GM23338 (cell line): Measurements from ENCODE around the gene NDUFA11. TPM values are rescaled to one million over a fixed set of nuclear protein-coding genes. Genes with fewer than 3 reads are reported as not detected.

Experiments
- ATAC-seq: fragments of 200-7000 bp; cut with Tn5 transposase; 3 replicates; pipeline ENCODE4 v1.9.1; 2020
- DNase-seq: peaks from one replicate; pipeline ENCODE4 v3.0.0-alpha.2; 2015; ENCODE audit warnings: low spot score
- H2AFZ ChIP-seq: fragments of 200-600 bp; sonication (generic); 2 replicates; pipeline ENCODE4 v1.8.0; 2016; ENCODE audit warnings: antibody characterized with exemption, mild to moderate bottlenecking, moderate library complexity
- H3F3A ChIP-seq: fragments of 200-600 bp; sonication (generic); replicated peaks from 2 replicates; pipeline ENCODE4 v1.8.0; 2017; ENCODE audit warnings: antibody characterized with exemption, mixed run types, low read depth
- H3K27ac ChIP-seq: fragments of 200-600 bp; sonication (generic); 2 replicates; pipeline ENCODE4 v1.6.1; 2016; ENCODE audit warnings: low read depth
- H3K27me3 ChIP-seq: fragments of 200-600 bp; sonication (generic); 2 replicates; pipeline ENCODE4 v1.8.0; 2016; ENCODE audit warnings: mild to moderate bottlenecking, mixed run types, moderate library complexity; ENCODE audit not compliant: insufficient read depth
- H3K36me3 ChIP-seq: fragments of 200-600 bp; sonication (generic); 2 replicates; pipeline ENCODE4 v1.8.0; 2016; ENCODE audit warnings: mild to moderate bottlenecking; ENCODE audit not compliant: insufficient read depth
- H3K4me1 ChIP-seq: fragments of 200-600 bp; sonication (generic); 2 replicates; pipeline ENCODE4 v1.8.0; 2016; ENCODE audit warnings: mild to moderate bottlenecking, moderate library complexity; ENCODE audit not compliant: insufficient read depth
- H3K4me2 ChIP-seq: fragments of 200-600 bp; sonication (generic); 2 replicates; pipeline ENCODE4 v1.7.1; 2017; ENCODE audit warnings: mixed run types
- H3K4me3 ChIP-seq: fragments of 200-600 bp; sonication (generic); 2 replicates; pipeline ENCODE4 v1.6.1; 2016; ENCODE audit warnings: mixed run types
- H3K79me2 ChIP-seq: fragments of 200-600 bp; sonication (generic); replicated peaks from 2 replicates; pipeline ENCODE4 v1.8.0; 2017; ENCODE audit warnings: mild to moderate bottlenecking; ENCODE audit not compliant: insufficient read depth
- H3K9me2 ChIP-seq: fragments of 200-600 bp; sonication (generic); 2 replicates; pipeline ENCODE4 v1.8.0; 2017; ENCODE audit not compliant: insufficient read depth
- H4K20me1 ChIP-seq: fragments of 200-600 bp; sonication (generic); replicated peaks from 2 replicates; pipeline ENCODE4 v1.8.0; 2017; ENCODE audit warnings: mild to moderate bottlenecking; ENCODE audit not compliant: insufficient read depth
- H3K27ac Mint-ChIP-seq: 2 replicates; pipeline ENCODE4 v1.8.0; 2020; ENCODE audit warnings: inconsistent platforms, mild to moderate bottlenecking, moderate library complexity, mixed read lengths
- H3K27me3 Mint-ChIP-seq: 3 replicates; pipeline ENCODE4 v1.8.0; 2022; ENCODE audit warnings: low read depth, mild to moderate bottlenecking, moderate library complexity, mixed read lengths, inconsistent platforms; ENCODE audit not compliant: insufficient read depth, poor library complexity
- H3K36me3 Mint-ChIP-seq: 3 replicates; pipeline ENCODE4 v1.8.0; 2021; ENCODE audit warnings: low read depth, mild to moderate bottlenecking, inconsistent platforms, moderate library complexity, mixed read lengths
- H3K4me1 Mint-ChIP-seq: 3 replicates; pipeline ENCODE4 v1.8.0; 2020; ENCODE audit warnings: mild to moderate bottlenecking, inconsistent platforms, mixed read lengths
- H3K4me3 Mint-ChIP-seq: 3 replicates; pipeline ENCODE4 v1.8.0; 2021; ENCODE audit warnings: moderate library complexity, mild to moderate bottlenecking, inconsistent platforms, mixed read lengths
- H3K9me3 Mint-ChIP-seq: 3 replicates; pipeline ENCODE4 v1.8.0; 2020; ENCODE audit warnings: moderate library complexity, mild to moderate bottlenecking, inconsistent platforms, mixed read lengths
- CREB1 ChIP-seq: fragments of 250-450 bp; sonication (Bioruptor Pico); IDR thresholded peaks from 2 replicates; pipeline ENCODE4 v1.5.0; 2020; ENCODE audit warnings: low read depth, mild to moderate bottlenecking, moderate library complexity
- CTCF ChIP-seq, 2 experiments: fragments of 200-600 bp in 1 of 2; sonication (generic) in 1 of 2; conservative IDR thresholded peaks; 2 replicates each; pipeline versions ENCODE4 v1.5.1 to v1.6.1; 2016 to 2017; ENCODE audit warnings: antibody characterized with exemption in 2 of 2, low read depth in 2 of 2, mild to moderate bottlenecking in 2 of 2, moderate library complexity in 1 of 2
- ETS1 ChIP-seq: IDR thresholded peaks from 2 replicates; pipeline ENCODE4 v1.6.1; 2016; ENCODE audit warnings: antibody characterized with exemption
- EZH2 ChIP-seq: fragments of 200-600 bp; sonication (generic); IDR thresholded peaks from one replicate; pipeline ENCODE4 v1.8.0; 2017; ENCODE audit warnings: antibody characterized with exemption, mild to moderate bottlenecking, low read depth; ENCODE audit not compliant: unreplicated experiment
- JUNB ChIP-seq: IDR thresholded peaks from one replicate; pipeline ENCODE4 v1.6.1; 2016; ENCODE audit warnings: antibody characterized with exemption; ENCODE audit not compliant: unreplicated experiment
- NANOG ChIP-seq: IDR thresholded peaks from 2 replicates; pipeline ENCODE4 v1.6.1; 2016; ENCODE audit warnings: antibody characterized with exemption, borderline replicate concordance
- POLR2AphosphoS5 ChIP-seq: IDR thresholded peaks from 2 replicates; pipeline ENCODE4 v1.6.1; 2016; ENCODE audit warnings: antibody characterized with exemption, low read depth
- REST ChIP-seq: IDR thresholded peaks from one replicate; pipeline ENCODE4 v1.6.1; 2018; ENCODE audit warnings: antibody characterized with exemption; ENCODE audit not compliant: unreplicated experiment
- STAT1 ChIP-seq: IDR thresholded peaks from one replicate; pipeline ENCODE4 v1.6.1; 2016; ENCODE audit warnings: antibody characterized with exemption; ENCODE audit not compliant: unreplicated experiment
- ZNF114 ChIP-seq: fragments of 250-450 bp; sonication (Bioruptor Pico); IDR thresholded peaks from 2 replicates; pipeline ENCODE4 v1.5.0; 2020; ENCODE audit warnings: mild to moderate bottlenecking, moderate library complexity
- ZNF331 ChIP-seq: fragments of 250-450 bp; sonication (Bioruptor Pico); IDR thresholded peaks from 2 replicates; pipeline ENCODE4 v1.5.0; 2020; ENCODE audit warnings: low read depth, mild to moderate bottlenecking, moderate library complexity
- long read RNA-seq: library from polyadenylated mRNA; unstranded; transcript quantifications from one replicate; pipeline ENCODE4 v2.0.0, GENCODE V29; 2020; ENCODE audit not compliant: unreplicated experiment
- polyA plus RNA-seq: library from polyadenylated mRNA; unstranded; fragments of >200 nt; fragmentation: Nextera tagmentation; extraction: Ambion mirVana; gene quantifications from 2 replicates; pipeline ENCODE4 v1.2.1, GENCODE V29; 2016
- total RNA-seq: library from RNA; depleted of rRNA; stranded (reverse); fragments of >200 nt; shearing (Covaris generic); gene quantifications from 2 replicates; pipeline ENCODE4 v1.2.3, GENCODE V29; 2014; rRNA removed

The NDUFA11 gene
- total RNA-seq (171 and 187 TPM in 2 replicates), polyA plus RNA-seq (523 and 558 TPM in 2 replicates)
- long read RNA-seq, transcript NDUFA11-206 (5 exons, 657 nt) = minor isoform, 5 of 233 reads
- long read RNA-seq, transcript NDUFA11-201 (4 exons, 539 nt) = major isoform, 224 of 233 reads
- long read RNA-seq, partial matches to known transcripts = 0 of 233 reads
- long read RNA-seq, other reads (novel, unspliced or antisense) = 1 of 233 reads

- ATAC-seq (peak; percentile 56), DNase-seq (peak; percentile 97)
- H3K4me2 ChIP-seq = peak within 1 kb of the TSS; percentile 94
- H2AFZ ChIP-seq = peak within 1 kb of the TSS; percentile 79
- H3K9me2 ChIP-seq = no peaks in the 10 kb centered on the region
- Mint-ChIP-seq H3K27ac (peak within 1 kb of the TSS; percentile 99), H3K4me1 (0 out of 3 replicates have a peak, but pooled peaks cover 3% of the 10 kb centered on the region), H3K4me3 (peak within 1 kb of the TSS; percentile 99), H3K27me3 (peaks cover 16% of the 10 kb centered on the region), H3K9me3 (no peaks in the 10 kb centered on the region), H3K36me3 (peaks cover 19% of the 10 kb centered on the region)
- peaks cover 36% of the 10 kb centered on the region for H3K79me2 ChIP-seq
- peak within 1 kb of the TSS; percentile 91 for H3K4me3 ChIP-seq
- H3F3A ChIP-seq = no peaks in the 10 kb centered on the region
- no peaks in the 10 kb centered on the region for H3K36me3 ChIP-seq
- peaks cover 25% of the 10 kb centered on the region for H4K20me1 ChIP-seq
- TF ChIP-seq ETS1 (peak; percentile 62; the same call in 1 of the 2 replicates), POLR2AphosphoS5 (peak; percentile 97), JUNB (no peak)
- H3K4me1 ChIP-seq = no peaks in the 10 kb centered on the region
- H3K27me3 ChIP-seq = no peaks in the 10 kb centered on the region
- H3K27ac ChIP-seq = peak within 1 kb of the TSS; percentile 95
Observed at GRCh38 chr19:5903624-5904351, at the start of gene NDUFA11. Gene NDUFA11, minus strand, starts transcription at chr19:5903790. Its CDS starts 82 bp downstream, at chr19:5903708.

GRCh38 chr19:5953030-5953589, 49.5 kb upstream of the NDUFA11 start:
- DNase-seq (no peak), ATAC-seq (no peak)
- Mint-ChIP-seq H3K36me3 (peaks cover 21% of the 10 kb centered on the region), H3K9me3 (no peaks in the 10 kb centered on the region), H3K4me1 (peaks cover 95% of the 10 kb centered on the region), H3K27me3 (peaks cover 27% of the 10 kb centered on the region), H3K27ac (peak overlapping the region; percentile 42), H3K4me3 (peak overlapping the region; percentile 51)
- no peaks in the 10 kb centered on the region for H3K9me2 ChIP-seq
- peak overlapping the region; percentile 23; the same call in 1 of the 2 replicates for H3K4me3 ChIP-seq
- H3K36me3 ChIP-seq = peaks cover 6% of the 10 kb centered on the region
- peaks cover 97% of the 10 kb centered on the region for H3K79me2 ChIP-seq
- H3K27ac ChIP-seq = peak overlapping the region; percentile 86
- H4K20me1 ChIP-seq = peaks cover 61% of the 10 kb centered on the region
- peaks cover 9% of the 10 kb centered on the region; the same call in 1 of the 2 replicates for H3F3A ChIP-seq
- H3K4me1 ChIP-seq = peaks cover 96% of the 10 kb centered on the region
- H3K4me2 ChIP-seq = peak overlapping the region; percentile 36
- H2AFZ ChIP-seq = no peak overlapping the region
- H3K27me3 ChIP-seq = no peaks in the 10 kb centered on the region
- TF ChIP-seq ZNF114 (no peak), EZH2 (no peak), POLR2AphosphoS5 (no peak), CREB1 (CRISPR knock-in tag) (no peak), JUNB (no peak), CTCF (conservative IDR thresholded peaks at IDR 0.05; ENCODE audit: low read depth in 2 of 2) (no peak), REST (no peak), NANOG (no peak), STAT1 (no peak), ETS1 (no peak), ZNF331 (CRISPR knock-in tag) (no peak)
